ENCODE results near the gene ABHD17A. TPM values are rescaled to one million over a fixed set of nuclear protein-coding genes. Genes with fewer than 3 reads are reported as not detected.
"Not testable (repeated sequence)": the region's sequence is repeated elsewhere in the genome, so short reads cannot be mapped to it uniquely, and the experiment has no call there.

Gene ABHD17A
- total and polyA plus RNA-seq, 8 donors: 25.7 to 177 (median 74.2) TPM

GRCh38 chr19:1880611-1881392, 4.5 kb downstream of the ABHD17A start:
- Histone ChIP-seq H3K27me3 (no peaks in the 10 kb centered on the region), H3K36me3 (peaks cover 0 to 23% (median 16%) of the 10 kb centered on the region in 4 donors), H3K27ac (peak overlapping the region in 3 of 5 donors; percentile 11 to 91 (median 14)), H3K4me3 (peak overlapping the region in 1 of 4 donors; percentile 80), H3K4me1 (peaks cover 46 to 65% (median 60%) of the 10 kb centered on the region in 4 donors), H3K9me3 (no peaks in the 10 kb centered on the region)
- DNase-seq: no peak
- intact Hi-C loops (cut with DNase I; ENCODE audit: low total_unique reads): no loop called here
- WGBS, 5 donors: 79 to 94% (median 87%) methylated on average over 7 to 33 of the region's 35 CpGs
- TF ChIP-seq POLR2AphosphoS5 (IDR thresholded peaks at IDR 0.05) (no peak), POLR2A (IDR thresholded peaks at IDR 0.05) (no peak), EP300 (IDR thresholded peaks at IDR 0.05) (no peak)
- TF ChIP-seq, protein P1, sequence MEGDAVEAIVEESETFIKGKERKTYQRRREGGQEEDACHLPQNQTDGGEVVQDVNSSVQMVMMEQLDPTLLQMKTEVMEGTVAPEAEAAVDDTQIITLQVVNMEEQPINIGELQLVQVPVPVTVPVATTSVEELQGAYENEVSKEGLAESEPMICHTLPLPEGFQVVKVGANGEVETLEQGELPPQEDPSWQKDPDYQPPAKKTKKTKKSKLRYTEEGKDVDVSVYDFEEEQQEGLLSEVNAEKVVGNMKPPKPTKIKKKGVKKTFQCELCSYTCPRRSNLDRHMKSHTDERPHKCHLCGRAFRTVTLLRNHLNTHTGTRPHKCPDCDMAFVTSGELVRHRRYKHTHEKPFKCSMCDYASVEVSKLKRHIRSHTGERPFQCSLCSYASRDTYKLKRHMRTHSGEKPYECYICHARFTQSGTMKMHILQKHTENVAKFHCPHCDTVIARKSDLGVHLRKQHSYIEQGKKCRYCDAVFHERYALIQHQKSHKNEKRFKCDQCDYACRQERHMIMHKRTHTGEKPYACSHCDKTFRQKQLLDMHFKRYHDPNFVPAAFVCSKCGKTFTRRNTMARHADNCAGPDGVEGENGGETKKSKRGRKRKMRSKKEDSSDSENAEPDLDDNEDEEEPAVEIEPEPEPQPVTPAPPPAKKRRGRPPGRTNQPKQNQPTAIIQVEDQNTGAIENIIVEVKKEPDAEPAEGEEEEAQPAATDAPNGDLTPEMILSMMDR (IDR thresholded peaks at IDR 0.05): no peak

DNA sequence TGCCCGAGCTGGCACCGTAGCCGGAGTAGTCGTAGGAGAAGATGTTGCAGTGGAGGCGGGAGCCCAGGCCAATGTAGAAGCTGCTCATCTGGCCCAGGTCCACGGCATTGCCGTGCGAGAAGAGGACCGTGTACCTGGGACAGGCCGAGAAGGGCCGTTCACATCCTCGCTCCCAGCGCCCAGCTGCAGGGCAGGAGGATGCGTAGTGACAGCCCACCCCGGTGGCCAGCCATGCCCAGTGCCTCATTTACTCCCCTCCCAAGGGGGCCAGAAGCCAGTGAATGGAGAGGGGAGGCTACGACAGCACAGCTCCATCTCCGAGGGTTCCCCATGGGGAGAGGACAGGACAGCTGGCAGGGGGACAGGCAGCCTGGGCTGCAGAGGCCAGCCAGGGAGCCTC, 5.3 kb downstream of the ABHD17A start:
- H3K4me1 ChIP-seq: peaks cover 47 to 66% (median 64%) of the 10 kb centered on the region in 4 donors

GRCh38 chr19:1878583-1878982, 6.7 kb downstream of the ABHD17A start:
- H3K36me3 ChIP-seq: peaks cover 0 to 23% (median 16%) of the 10 kb centered on the region in 4 donors
- DNase-seq; H3K27ac ChIP-seq; H3K27me3 ChIP-seq; H3K9me3 ChIP-seq; H3K4me3 ChIP-seq; intact Hi-C loops (cut with DNase I; ENCODE audit: low total_unique reads): not testable (repeated sequence)
- peaks cover 49 to 68% (median 64%) of the 10 kb centered on the region in 4 donors for H3K4me1 ChIP-seq
- WGBS, 5 donors: 66 to 89% (median 79%) methylated on average over 3 to 8 of the region's 8 CpGs

More for the DNA sequence above, 5.3 kb downstream of the ABHD17A start:
- intact Hi-C loops (cut with DNase I; ENCODE audit: low total_unique reads); H3K9me3 ChIP-seq; H3K27me3 ChIP-seq; H3K4me3 ChIP-seq; H3K27ac ChIP-seq; DNase-seq: not testable (repeated sequence)
- WGBS, 5 donors: 81 to 91% (median 86%) methylated on average over 4 to 16 of the region's 17 CpGs
- peaks cover 0 to 23% (median 16%) of the 10 kb centered on the region in 4 donors for H3K36me3 ChIP-seq

DNA sequence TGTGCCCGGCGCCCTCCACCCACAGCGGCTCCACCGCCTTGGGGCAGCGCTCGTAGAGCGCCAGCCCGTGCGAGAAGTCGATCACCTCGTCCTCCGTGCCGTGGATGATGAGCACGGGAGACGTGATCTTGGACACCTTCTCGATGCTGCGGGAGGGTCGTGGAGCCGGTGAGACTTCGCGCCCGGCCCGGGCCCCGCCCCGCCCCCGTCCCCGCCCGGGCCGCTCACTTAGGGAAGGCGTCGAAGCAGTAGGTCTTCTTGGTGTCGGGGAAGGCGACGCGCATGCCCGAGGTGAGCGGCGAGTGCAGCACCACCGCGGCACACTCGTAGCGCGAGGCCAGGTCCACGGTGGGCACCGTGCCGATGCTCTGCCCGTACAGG, 8.0 kb downstream of the ABHD17A start:
- peaks cover 0 to 30% (median 17%) of the 10 kb centered on the region in 4 donors for H3K36me3 ChIP-seq
- 26 to 41% (median 37%) methylated on average over 5 to 37 of the region's 47 CpGs; no CpG with 5 or more reads in 1 of the 5 donors for WGBS, 5 donors
- H3K27me3 ChIP-seq; DNase-seq; intact Hi-C loops (cut with DNase I; ENCODE audit: low total_unique reads); H3K9me3 ChIP-seq: not testable (repeated sequence)
- peak overlapping the region in 2 of 4 donors; percentile 82 to 97 for H3K4me3 ChIP-seq
- H3K4me1 ChIP-seq: peaks cover 49 to 68% (median 64%) of the 10 kb centered on the region in 4 donors
- peak overlapping the region in 3 of 5 donors; percentile 95 to 97 (median 96) for H3K27ac ChIP-seq

GRCh38 chr19:1876496-1877279, 8.6 kb downstream of the ABHD17A start:
- Histone ChIP-seq H3K36me3 (peaks cover 0 to 36% (median 21%) of the 10 kb centered on the region in 4 donors), H3K4me1 (peaks cover 49 to 68% (median 64%) of the 10 kb centered on the region in 4 donors), H3K27ac (peak overlapping the region; percentile 95 to 98 (median 96)), H3K4me3 (peak overlapping the region; percentile 82 to 97 (median 89))
- intact Hi-C loops (cut with DNase I; ENCODE audit: low total_unique reads); H3K27me3 ChIP-seq; H3K9me3 ChIP-seq; DNase-seq: not testable (repeated sequence)
- 15 to 27% (median 25%) methylated on average over 23 to 44 of the region's 53 CpGs for WGBS, 5 donors

DNA sequence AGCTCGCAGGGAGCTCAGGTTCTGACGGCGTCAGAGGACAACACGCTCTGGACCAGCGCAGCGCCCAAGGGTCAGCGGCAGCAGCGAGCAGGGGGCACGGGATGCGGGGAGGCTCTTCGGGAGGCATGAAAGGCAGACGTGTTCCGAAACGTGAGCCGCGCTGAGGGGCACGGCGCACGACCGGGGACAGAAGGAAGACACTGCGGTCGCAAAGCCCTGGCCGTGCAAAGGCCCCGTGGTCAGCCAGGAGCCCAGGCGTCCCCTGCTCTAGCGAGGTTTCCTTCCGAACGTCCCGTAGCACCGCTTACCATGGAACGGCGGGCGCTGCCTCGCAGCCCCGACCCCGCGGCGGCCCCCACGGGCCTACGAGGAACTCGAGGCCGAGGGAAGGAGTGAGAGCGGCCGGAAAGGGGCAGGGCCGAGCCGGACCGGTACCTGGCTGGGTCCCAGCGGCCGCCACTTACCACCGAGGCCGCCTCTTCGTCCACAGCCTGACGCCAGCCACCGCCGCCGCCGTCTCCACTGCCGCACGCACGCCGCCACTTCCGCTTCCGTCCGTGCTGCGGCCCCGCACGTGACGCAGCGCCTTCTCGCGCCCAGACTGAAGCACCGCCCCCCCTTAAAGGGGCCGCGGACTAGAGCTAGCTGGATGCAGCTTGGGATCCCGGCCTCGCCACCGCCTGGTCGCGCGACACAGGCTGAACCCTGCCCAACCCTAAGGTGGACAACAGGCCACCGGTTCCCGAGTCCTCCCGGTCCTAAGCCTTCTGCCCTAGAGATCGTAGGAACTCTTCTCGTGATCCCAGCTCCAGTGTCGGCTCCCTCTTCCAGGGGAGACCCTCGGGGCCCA, 9.4 kb downstream of the ABHD17A start:
- peaks cover 0 to 43% (median 24%) of the 10 kb centered on the region in 4 donors for H3K36me3 ChIP-seq
- H3K27me3 ChIP-seq: no peaks in the 10 kb centered on the region
- intact Hi-C loops (cut with DNase I; ENCODE audit: low total_unique reads): no loop called here
- H3K27ac ChIP-seq: peak overlapping the region; percentile 95 to 98 (median 96)
- peaks cover 54 to 68% (median 64%) of the 10 kb centered on the region in 4 donors for H3K4me1 ChIP-seq
- 0 to 1% (median 1%) methylated on average over 28 to 87 of the region's 87 CpGs for WGBS, 5 donors
- TF ChIP-seq POLR2A (IDR thresholded peaks at IDR 0.05): peak in 1 of 4 donors; percentile 67
- TF ChIP-seq POLR2AphosphoS5 (IDR thresholded peaks at IDR 0.05): peak; percentile 97 to 100 (median 98)
- TF ChIP-seq EP300 (IDR thresholded peaks at IDR 0.05): no peak
- TF ChIP-seq, protein P1 (IDR thresholded peaks at IDR 0.05): no peak
- H3K4me3 ChIP-seq: peak overlapping the region; percentile 82 to 97 (median 89)
- DNase-seq: peak; percentile 94 to 98
- H3K9me3 ChIP-seq: no peaks in the 10 kb centered on the region

- H3K36me3 ChIP-seq: peaks cover 0 to 38% (median 22%) of the 10 kb centered on the region in 4 donors
- H3K9me3 ChIP-seq; H3K27me3 ChIP-seq; intact Hi-C loops (cut with DNase I; ENCODE audit: low total_unique reads); DNase-seq: not testable (repeated sequence)
- peak overlapping the region; percentile 95 to 98 (median 96) for H3K27ac ChIP-seq
- peak overlapping the region; percentile 82 to 97 (median 89) for H3K4me3 ChIP-seq
- 1 to 2% (median 2%) methylated on average over 9 to 11 of the region's 11 CpGs for WGBS, 5 donors
- H3K4me1 ChIP-seq: peaks cover 52 to 68% (median 64%) of the 10 kb centered on the region in 4 donors
These were observed 10.0 kb downstream of the ABHD17A start for GRCh38 chr19:1875265-1875645.
